ENCODE measurements around the gene FAM180A.
"Not testable (repeated sequence)": the region's sequence is repeated elsewhere in the genome, so short reads cannot be mapped to it uniquely, and the experiment has no call there.

FAM180A gene

DNA sequence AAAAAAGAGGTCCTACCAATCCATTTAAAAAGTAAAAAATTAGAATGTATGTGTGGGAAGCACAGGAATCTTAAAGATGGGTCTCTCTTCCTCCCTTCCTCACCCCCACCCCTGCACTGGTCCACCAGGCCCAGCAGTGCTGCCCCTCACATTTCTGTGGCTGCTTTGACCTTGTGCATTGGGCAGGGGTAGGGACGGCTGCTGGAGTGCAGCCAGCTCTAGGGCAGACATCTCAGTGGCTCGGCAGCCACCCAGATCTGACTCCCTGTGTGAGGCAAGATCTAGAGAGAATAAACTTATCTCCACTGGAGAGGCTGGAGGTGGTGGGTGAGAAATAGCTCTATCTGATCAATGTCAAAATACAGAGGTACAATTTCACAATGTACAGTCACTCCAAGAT is 6.7 kb downstream of the FAM180A start:
- no peak for DNase-seq (ENCODE audit: low read depth in 2 of 2)

DNA sequence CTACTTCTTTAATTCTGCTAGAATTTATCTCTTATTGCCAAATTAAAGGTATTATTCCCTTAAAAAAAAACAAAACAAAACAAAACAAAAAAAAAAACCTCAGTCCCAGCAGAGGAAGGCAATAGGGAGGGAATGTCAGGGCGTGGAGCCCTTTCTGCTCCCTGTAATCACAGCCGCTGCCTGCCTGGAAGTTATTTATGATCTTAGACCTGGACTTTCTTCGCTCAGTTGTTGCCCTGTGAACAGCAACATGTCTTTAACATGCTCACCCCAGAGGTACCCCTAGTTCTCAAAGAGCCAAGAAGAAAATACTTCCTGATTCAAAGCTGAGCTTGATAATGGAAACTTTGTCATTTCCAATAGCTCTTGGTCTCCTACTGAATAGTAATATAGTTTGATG is 7.7 kb downstream of the FAM180A start:
- DNase-seq (ENCODE audit: low read depth in 2 of 2): no peak

DNA sequence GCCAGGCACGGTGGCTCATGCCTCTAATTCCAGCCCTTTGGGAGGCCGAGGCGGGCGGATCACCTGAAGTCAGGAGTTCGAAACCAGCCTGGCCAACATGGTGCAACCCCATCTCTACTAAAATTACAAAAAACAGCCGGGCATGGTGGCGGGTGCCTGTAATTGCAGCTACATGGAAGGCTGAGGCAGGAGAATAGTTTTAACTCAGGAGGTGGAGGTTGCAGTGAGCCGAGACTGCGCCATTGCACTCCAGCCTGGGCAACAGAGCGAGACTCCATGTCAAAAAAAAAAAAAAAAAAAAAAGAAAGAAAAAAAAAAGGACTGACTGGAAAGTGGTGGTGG is 11.3 kb downstream of the FAM180A start:
- not testable (repeated sequence) for DNase-seq (ENCODE audit: low read depth in 2 of 2)

DNA sequence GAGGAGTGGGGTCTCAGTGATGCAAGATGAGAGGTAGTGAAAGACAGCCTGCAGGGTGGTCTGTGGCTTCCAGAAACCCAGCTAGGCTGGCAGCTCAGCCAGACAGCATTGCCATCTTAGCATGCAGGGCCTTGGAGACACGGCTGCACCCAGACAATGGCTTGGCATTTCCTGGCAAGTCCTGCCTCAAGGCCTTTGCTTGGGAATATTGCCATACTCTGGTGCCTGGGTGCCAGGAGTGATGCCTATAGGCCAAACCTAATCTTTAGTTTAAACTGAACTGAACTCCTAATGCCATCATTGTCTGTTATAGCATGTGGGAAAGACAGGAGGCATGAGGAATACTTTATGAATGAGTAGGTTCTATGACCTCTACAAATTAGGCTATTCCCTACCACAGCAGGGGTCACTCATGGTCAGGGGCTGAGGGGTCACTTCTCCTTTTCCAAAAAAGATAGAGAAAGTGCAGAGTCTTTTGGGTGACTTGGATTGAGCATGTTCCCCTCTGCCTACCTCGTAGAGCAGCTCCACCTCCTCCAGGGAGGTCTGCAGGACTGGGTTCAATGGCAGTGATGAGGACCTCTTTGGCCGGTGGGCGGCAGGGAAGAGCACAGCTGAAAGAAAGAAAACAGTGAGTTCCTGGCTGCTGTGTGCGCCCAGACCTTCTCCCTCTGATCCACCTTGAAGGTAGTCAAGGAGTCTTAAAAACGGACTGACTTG is 11.9 kb downstream of the FAM180A start:
- no peak for DNase-seq (ENCODE audit: low read depth in 2 of 2)

DNA sequence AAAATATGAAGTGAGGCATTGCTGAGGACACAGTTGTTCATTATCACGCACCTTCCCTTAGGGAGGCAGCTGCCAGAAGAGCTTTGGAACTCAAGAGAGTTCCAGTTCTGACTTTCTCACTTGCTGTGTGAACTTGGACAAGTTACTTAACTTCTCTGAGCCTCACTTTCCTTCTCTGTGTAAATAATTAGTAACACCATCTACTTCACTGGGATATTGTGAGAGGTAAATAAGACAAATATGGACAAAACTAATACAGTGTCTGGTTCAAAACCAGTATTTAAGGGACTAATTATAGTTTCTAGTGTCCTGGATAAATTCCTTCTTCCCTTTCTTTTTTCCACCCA is 14.3 kb downstream of the FAM180A start:
- DNase-seq (ENCODE audit: low read depth in 2 of 2): no peak

- no peak for DNase-seq (ENCODE audit: low read depth in 2 of 2)
These were observed 14.8 kb downstream of the FAM180A start for GRCh38 chr7:135733603-135734342.

GRCh38 chr7:135731131-135731530 is 17.5 kb downstream of the FAM180A start:
- no peak for DNase-seq (ENCODE audit: low read depth in 2 of 2)

DNA sequence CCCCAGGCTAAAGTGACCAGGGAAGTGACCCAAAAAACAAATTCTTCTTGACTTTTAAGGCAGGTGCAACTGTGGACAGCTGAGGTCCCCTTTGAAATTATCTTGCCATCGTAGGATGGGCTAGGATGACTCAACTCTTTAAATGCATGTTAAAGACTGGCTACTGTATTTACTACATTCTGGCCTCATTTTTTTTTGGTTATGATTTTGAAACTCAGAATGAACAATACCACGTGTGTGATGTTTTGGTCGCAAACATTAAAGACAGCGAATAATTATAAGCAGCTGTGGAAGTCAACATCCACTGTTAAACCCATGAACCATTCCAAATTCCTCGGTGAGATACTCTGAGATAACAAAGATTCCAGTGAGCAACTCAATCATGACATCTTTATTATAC is 19.4 kb downstream of the FAM180A start:
- DNase-seq (ENCODE audit: low read depth in 2 of 2): peak; percentile 50 to 58

DNA sequence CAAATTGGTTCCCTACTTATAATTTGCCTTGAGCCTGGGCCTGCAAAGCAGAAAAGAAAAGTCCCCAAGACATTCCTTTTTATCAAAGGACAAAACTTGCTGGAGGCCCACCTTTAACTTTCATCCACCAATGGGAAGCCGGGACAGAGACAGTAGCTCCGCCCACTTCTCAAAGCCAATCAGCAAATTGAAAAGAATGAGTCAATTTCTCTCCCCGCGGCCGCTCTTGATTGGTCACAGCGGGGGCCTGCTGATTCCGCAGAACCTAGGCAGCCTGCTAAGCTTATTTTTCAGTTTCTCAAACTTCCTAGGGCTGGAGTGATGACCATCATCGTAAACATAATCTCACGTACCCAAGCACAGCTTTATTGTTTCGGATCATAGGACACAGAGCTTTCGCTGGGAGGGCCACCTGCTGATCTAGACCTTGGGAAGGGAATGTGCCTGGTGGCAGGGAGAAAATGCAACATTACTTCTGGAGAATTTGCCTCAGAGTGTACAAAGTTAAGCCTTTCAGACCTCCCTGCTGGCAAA is 20.4 kb downstream of the FAM180A start, which contains the start of gene SLC13A4:
Gene SLC13A4, minus strand, starts transcription at position 51 of the 534 bp plus-strand sequence. CDS start 690 bp downstream, outside the sequence.
- no peak for DNase-seq (ENCODE audit: low read depth in 2 of 2)

DNA sequence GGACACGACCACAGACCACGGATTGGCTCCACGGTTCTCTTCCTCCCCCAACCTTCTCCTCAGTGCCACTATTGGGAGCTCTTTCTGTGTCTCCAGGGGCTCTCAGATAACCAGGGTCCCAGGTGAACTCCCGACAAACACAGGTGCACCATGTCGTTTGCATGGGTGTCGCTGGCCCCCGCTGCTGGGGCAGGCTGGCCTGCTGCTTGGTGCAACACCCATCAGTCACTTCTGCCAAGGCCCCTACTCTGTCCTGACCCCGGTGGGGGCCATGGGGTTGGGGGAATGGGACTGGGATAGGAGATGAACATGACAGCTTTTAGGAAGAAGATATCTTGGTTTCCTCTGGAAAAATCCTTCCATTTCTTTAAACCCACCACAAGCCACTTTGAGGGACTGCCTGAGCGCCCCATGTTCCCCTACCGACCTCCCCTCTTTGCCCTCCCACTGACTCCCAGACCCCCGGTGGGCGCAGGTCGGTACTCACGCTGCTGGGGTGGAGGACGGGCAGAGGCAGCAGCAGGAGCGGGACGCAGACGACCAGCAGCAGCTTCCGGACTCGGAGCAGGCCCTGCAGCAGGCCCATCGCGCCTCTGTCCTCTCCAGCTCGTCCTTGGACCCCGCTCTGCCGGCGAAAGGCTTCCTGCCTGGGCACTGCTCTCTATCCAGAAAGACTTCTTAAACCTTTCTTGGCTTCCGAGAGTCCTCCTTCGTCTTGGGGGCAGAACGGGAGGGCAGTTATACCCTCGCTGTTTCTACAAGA is 21.5 kb downstream of the FAM180A start:
- DNase-seq (ENCODE audit: low read depth in 2 of 2): no peak

DNA sequence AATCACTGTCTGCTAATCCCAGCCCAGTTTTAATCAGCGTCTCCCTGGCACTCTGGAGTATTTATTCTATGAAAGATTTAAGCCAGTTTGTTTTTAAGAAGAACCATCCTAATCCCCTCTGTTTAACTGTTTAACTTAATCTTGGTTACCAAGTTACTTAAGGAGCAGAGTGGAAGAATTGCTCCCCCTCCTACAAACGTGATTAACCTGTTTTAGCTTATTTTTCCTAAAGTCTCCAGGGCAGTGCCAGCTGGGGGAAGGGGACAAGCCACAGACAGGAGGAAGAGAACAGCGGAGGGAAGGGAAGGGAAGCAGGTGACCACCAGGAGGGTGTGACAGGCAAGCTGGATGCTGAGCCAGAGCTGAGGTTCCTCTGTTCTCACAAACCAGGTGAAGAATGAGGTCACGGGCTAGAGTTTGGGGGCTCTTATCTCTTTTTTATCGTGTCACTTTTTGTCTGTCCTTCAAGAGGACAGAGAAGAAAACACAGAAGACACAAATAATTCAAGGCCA is 22.3 kb downstream of the FAM180A start:
- no peak for DNase-seq (ENCODE audit: low read depth in 2 of 2)

DNA sequence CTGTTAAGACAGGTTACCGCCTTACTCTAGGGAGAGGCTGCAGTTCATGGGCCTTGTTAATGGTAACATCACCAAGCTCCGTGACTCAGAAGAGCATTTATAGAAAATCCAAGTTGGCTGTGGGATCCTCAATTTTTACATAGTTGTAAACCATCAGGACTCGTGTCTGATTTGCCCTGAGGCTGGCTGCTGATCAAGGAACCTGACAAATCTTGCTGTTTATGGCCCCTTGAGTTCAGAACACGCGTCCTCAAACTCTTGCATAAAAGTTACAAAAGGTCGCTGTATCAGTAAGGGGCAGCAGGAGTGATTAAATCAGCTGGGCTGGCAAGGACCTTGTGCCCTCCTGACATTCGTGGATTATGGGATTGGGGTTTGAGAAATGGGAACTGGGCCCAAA is 25.2 kb downstream of the FAM180A start:
- DNase-seq (ENCODE audit: low read depth in 2 of 2): no peak

DNA sequence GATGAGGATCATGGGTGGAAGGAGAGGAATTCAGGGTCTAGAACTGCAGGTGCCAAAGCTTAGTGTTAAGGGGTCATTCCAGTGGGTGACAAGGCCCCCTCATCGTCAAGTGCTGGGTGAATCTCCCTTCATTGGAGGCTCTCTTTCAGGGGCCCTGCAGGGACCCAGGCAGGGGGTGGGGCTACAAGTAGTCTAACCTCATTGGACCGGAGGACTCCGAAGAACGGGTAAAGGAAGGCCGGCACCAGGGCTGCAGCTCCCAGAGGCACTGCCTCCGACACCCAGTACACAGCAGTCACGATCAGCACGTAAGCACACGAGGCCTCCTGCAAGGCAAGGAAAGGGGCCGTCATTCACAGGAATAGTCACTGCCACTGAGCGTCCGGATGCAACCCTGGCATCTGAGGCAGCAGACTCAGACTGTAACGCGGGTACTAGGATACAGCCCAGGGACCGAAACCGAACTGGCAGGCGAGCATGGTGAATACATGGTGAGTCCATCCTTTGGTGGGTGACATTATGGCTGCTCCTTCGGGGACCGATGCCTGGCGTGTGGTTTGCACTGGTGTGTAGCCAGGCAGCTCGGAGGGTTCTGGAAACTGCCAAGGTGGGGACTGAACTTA is 27.3 kb downstream of the FAM180A start:
- DNase-seq (ENCODE audit: low read depth in 2 of 2): no peak

DNA sequence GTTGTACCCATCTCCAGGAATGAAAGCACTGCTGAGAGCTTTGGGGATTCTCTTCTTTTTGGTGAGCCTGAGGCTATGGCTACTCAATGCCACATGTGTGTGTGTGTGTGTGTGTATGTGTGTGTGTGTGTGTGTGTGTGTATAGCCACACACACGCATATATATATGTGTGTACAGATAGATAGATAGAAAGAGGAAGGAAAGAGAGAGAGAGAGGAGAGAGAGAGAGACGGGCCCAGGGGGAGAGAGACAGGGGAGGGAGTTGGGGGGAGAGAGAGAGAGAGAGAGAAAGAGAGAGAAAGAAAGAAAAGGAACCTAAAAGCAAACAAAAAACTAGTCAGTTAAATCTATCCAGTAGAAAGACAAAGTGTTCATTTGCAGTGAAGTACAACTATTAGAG is 28.9 kb downstream of the FAM180A start:
- DNase-seq (ENCODE audit: low read depth in 2 of 2): no peak

DNA sequence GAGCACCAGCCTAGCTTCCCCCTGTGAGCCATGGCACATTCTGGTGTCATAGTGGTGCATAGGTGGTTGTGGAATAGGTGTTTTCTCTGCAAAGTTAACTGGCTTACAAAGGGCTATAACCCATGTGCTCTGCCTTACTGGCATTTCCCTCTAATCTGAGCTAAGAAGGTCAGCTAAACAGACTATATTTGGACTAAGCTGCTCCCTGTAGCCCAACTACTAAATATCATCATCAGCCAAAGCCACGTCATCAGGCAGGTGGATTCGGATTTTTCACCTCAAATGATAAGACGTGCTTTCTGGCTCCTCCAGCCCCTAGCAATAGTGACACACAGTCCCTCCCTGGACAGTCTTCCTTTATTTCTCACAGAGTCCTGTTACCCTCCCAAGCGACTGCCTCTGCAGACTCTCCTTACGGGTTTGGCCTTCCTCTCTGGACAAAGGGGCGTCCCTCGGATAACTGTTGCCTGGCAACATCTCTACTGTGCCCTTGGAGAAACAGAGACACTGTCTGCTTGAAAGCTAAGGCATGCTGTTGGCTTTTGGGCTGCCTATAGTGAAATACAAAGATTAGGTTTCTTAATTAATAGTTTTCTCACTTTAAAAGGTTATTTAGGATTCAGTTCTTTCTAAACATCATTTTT is 29.7 kb downstream of the FAM180A start:
- no peak for DNase-seq (ENCODE audit: low read depth in 2 of 2)

GRCh38 chr7:135718219-135718618 is 30.4 kb downstream of the FAM180A start:
- no peak for DNase-seq (ENCODE audit: low read depth in 2 of 2)

DNA sequence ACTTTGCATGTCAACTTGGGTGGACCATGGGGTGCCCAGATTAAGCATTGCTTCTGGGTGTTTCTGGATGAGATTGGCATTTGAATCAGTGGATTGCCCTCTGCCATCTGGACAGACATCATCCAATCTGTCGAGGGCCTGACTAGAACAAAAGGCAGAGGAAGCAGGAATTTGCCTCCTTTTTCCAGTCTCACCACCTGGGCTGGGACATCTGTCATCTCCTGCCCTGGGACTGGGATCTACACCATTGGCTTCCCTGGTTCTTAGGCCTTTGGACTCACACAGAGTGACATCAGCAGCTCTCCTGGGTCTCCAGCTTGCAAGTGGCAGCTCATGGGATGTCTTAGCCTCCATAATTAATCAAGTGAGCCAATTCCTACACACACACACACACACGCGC is 30.9 kb downstream of the FAM180A start:
- no peak for DNase-seq (ENCODE audit: low read depth in 2 of 2)

DNA sequence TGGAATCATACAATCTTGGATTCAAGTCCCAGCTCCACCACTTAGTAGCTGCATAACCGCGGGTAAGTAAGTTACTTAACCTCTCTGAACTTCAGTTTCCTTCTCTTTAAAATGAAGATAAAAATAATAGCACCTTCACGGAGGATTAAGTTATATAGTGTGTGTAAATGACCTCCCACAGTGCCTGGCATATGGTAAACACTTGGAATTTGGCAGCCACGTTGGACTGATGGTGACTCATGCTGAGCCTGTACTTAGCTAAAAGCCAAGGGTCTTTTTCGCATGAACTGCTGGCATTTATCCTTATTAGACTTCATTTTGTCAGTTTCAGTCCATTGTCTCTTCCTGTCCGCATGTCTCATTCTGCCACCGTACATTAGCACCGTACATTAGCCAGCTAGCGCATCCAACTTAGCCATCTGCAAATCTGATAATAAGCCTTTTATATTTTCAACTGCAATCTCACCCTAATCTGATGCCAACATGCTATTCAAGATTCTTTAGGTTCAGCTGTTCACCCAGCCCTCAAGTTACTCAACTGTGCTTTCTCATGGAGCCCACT is 31.9 kb downstream of the FAM180A start:
- DNase-seq (ENCODE audit: low read depth in 2 of 2): peak; percentile 55

DNA sequence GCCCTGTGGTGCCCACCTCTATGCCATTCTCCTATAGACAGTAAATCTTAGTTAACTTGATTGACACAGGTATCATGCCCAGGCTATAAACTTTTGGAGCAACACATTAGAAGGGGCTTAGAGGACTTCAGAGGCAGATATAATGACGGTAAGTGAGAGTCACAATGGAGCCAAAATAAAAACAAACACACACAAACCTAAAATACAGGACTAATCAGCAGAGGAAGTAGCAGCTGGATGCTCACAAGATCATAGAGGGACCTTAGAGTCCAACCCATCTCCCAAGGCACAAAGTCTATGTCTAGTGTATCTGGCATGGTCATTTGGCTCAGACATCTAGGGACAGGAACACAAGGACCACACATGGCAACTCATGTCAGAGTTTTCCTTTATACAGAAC is 32.9 kb downstream of the FAM180A start:
- no peak for DNase-seq (ENCODE audit: low read depth in 2 of 2)

GRCh38 chr7:135715055-135715522 is 33.5 kb downstream of the FAM180A start:
- no peak for DNase-seq (ENCODE audit: low read depth in 2 of 2)

- no peak for DNase-seq (ENCODE audit: low read depth in 2 of 2)
These were observed 34.0 kb downstream of the FAM180A start for GRCh38 chr7:135714534-135715009.
